ENCODE measurements around the gene TBCC. TPM values are rescaled to one million over a fixed set of nuclear protein-coding genes. Genes with fewer than 3 reads are reported as not detected.

Gene TBCC
- total RNA-seq, 1 donor from 2014 or later: 37.7 TPM

GRCh38 chr6:42771741-42772100, 25.8 kb upstream of the TBCC start:
- DNase-seq (ENCODE audit: low read depth): no peak

- DNase-seq (ENCODE audit: low read depth): no peak
Measured at GRCh38 chr6:42769836-42770235, 23.9 kb upstream of the TBCC start.

GRCh38 chr6:42769051-42769450, 23.1 kb upstream of the TBCC start:
- DNase-seq (ENCODE audit: low read depth): no peak

GRCh38 chr6:42766163-42766670, 20.3 kb upstream of the TBCC start:
- peak; percentile 81 for DNase-seq (ENCODE audit: low read depth)

GRCh38 chr6:42764911-42765648, 19.2 kb upstream of the TBCC start:
- no peak for DNase-seq (ENCODE audit: low read depth)

GRCh38 chr6:42762950-42763349, 17.0 kb upstream of the TBCC start:
- no peak for DNase-seq (ENCODE audit: low read depth)

GRCh38 chr6:42762426-42762859, 16.5 kb upstream of the TBCC start:
- DNase-seq (ENCODE audit: low read depth): no peak

- DNase-seq (ENCODE audit: low read depth): no peak
Measured at GRCh38 chr6:42761287-42762067, 15.6 kb upstream of the TBCC start.

- no peak for DNase-seq (ENCODE audit: low read depth)
Measured at GRCh38 chr6:42758756-42759430, 13.0 kb upstream of the TBCC start.

- DNase-seq (ENCODE audit: low read depth): no peak
Measured at GRCh38 chr6:42756722-42757121, 10.8 kb upstream of the TBCC start.

- no peak for DNase-seq (ENCODE audit: low read depth)
Measured at GRCh38 chr6:42754759-42755158, 8.9 kb upstream of the TBCC start.

GRCh38 chr6:42751055-42751454, 5.2 kb upstream of the TBCC start:
- no peak for DNase-seq (ENCODE audit: low read depth)

- DNase-seq (ENCODE audit: low read depth): no peak
Measured at GRCh38 chr6:42748203-42748898, 2.4 kb upstream of the TBCC start.

GRCh38 chr6:42746463-42747391, 824 bp upstream of the TBCC start:
- peak; percentile 83 for DNase-seq (ENCODE audit: low read depth)

- DNase-seq (ENCODE audit: low read depth): no peak
Measured at GRCh38 chr6:42745083-42745639, 742 bp downstream of the TBCC start.

- no peak for DNase-seq (ENCODE audit: low read depth)
Measured at GRCh38 chr6:42744351-42744893, 1.5 kb downstream of the TBCC start.

GRCh38 chr6:42742116-42742894, 3.6 kb downstream of the TBCC start:
- peak; percentile 70 for DNase-seq (ENCODE audit: low read depth)

- DNase-seq (ENCODE audit: low read depth): no peak
Measured at GRCh38 chr6:42740725-42741124, 5.2 kb downstream of the TBCC start.

- peak; percentile 88 for DNase-seq (ENCODE audit: low read depth)
Measured at GRCh38 chr6:42735976-42736375, 9.9 kb downstream of the TBCC start.

Measured in renal cortical epithelial cell (primary cell).